Measurements from ENCODE around the gene YJEFN3. TPM values are rescaled to one million over a fixed set of nuclear protein-coding genes. Genes with fewer than 3 reads are reported as not detected.

YJEFN3 gene
- total RNA-seq, 4 donors from 2014 or later: 0.45 to 1.4 (median 0.96) TPM

DNA sequence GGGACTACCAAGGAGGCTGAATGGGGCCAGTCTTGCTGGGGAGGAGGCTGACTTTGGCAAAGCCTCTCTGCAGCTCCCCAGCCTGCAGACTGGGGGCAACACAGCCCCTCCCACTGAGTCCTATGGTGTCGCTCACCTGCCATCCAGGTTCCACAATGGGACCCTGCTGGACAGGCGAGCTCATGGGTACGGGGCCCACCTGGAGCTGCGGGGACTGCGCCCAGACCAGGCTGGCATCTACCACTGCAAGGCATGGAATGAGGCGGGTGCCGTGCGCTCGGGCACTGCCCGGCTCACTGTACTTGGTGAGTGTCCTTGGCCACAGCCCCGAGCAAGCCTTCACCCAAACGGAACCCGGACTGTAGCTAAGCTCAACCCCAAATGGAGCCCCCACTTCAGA, 14.4 kb downstream of the YJEFN3 start:
- no CpG with 5 or more reads among the region's 13 CpGs for WGBS, 2 donors (ENCODE audit: low coverage in 1 of 2)
- Histone ChIP-seq H3K4me1 (peaks cover 0 to 34% (median 20%) of the 10 kb centered on the region in 3 donors), H3K36me3 (no peaks in the 10 kb centered on the region), H3K9me3 (peaks cover 0 to 6% (median 0%) of the 10 kb centered on the region in 3 donors), H3K27me3 (peaks cover 100% of the 10 kb centered on the region), H3K4me3 (no peak overlapping the region), H3K27ac (no peak overlapping the region)
- ATAC-seq: no peak
- TF ChIP-seq EP300 (IDR thresholded peaks at IDR 0.05): no peak
- TF ChIP-seq POLR2AphosphoS5 (IDR thresholded peaks at IDR 0.05): no peak
- TF ChIP-seq, protein P1, sequence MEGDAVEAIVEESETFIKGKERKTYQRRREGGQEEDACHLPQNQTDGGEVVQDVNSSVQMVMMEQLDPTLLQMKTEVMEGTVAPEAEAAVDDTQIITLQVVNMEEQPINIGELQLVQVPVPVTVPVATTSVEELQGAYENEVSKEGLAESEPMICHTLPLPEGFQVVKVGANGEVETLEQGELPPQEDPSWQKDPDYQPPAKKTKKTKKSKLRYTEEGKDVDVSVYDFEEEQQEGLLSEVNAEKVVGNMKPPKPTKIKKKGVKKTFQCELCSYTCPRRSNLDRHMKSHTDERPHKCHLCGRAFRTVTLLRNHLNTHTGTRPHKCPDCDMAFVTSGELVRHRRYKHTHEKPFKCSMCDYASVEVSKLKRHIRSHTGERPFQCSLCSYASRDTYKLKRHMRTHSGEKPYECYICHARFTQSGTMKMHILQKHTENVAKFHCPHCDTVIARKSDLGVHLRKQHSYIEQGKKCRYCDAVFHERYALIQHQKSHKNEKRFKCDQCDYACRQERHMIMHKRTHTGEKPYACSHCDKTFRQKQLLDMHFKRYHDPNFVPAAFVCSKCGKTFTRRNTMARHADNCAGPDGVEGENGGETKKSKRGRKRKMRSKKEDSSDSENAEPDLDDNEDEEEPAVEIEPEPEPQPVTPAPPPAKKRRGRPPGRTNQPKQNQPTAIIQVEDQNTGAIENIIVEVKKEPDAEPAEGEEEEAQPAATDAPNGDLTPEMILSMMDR (IDR thresholded peaks at IDR 0.05): no peak
- TF ChIP-seq POLR2A (IDR thresholded peaks at IDR 0.05): no peak

DNA sequence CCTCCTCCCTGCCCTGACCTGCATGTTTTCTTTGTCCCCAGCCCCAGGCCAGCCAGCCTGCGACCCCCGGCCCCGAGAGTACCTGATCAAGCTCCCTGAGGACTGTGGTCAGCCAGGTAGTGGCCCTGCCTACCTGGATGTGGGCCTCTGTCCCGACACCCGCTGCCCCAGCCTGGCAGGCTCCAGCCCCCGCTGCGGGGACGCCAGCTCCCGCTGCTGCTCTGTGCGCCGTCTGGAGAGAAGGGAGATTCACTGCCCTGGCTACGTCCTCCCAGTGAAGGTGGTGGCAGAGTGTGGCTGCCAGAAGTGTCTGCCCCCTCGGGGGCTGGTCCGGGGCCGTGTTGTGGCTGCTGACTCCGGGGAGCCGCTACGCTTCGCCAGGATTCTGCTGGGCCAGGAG, 14.9 kb downstream of the YJEFN3 start:
- H3K36me3 ChIP-seq: no peaks in the 10 kb centered on the region
- peaks cover 0 to 29% (median 14%) of the 10 kb centered on the region in 3 donors for H3K4me1 ChIP-seq
- peaks cover 100% of the 10 kb centered on the region for H3K27me3 ChIP-seq
- no peak overlapping the region for H3K4me3 ChIP-seq
- no peak overlapping the region for H3K27ac ChIP-seq
- H3K9me3 ChIP-seq: peaks cover 0 to 6% (median 0%) of the 10 kb centered on the region in 3 donors
- no peak for ATAC-seq
- WGBS, 2 donors (ENCODE audit: low coverage in 1 of 2): 100% methylated on average over 8 of the region's 19 CpGs; no CpG with 5 or more reads in 1 of the 2 donors
- TF ChIP-seq POLR2AphosphoS5 (IDR thresholded peaks at IDR 0.05) (no peak), EP300 (IDR thresholded peaks at IDR 0.05) (no peak), POLR2A (IDR thresholded peaks at IDR 0.05) (no peak)
- TF ChIP-seq, protein P1 (IDR thresholded peaks at IDR 0.05): no peak

DNA sequence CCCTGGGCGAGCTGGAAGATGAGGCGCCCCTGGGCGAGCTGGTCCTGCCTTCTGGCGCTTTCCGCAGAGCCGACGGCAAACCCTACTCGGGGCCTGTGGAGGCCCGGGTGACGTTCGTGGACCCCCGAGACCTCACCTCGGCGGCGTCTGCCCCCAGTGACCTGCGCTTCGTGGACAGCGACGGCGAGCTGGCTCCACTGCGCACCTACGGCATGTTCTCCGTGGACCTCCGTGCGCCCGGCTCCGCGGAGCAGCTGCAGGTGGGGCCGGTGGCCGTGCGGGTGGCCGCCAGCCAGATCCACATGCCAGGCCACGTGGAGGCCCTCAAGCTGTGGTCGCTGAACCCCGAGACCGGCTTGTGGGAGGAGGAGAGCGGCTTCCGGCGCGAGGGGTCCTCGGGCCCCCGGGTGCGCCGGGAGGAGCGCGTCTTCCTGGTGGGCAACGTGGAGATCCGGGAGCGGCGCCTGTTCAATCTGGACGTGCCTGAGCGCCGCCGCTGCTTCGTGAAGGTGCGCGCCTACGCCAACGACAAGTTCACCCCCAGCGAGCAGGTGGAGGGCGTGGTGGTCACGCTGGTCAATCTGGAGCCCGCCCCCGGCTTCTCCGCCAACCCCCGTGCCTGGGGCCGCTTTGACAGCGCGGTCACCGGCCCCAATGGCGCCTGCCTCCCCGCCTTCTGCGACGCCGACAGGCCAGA, 15.7 kb downstream of the YJEFN3 start:
- no peak for ATAC-seq
- 87% methylated on average over 3 of the region's 75 CpGs; no CpG with 5 or more reads in 1 of the 2 donors for WGBS, 2 donors (ENCODE audit: low coverage in 1 of 2)
- Histone ChIP-seq H3K9me3 (peaks cover 0 to 6% (median 0%) of the 10 kb centered on the region in 3 donors), H3K4me1 (peaks cover 0 to 25% (median 13%) of the 10 kb centered on the region in 3 donors), H3K27ac (no peak overlapping the region), H3K4me3 (no peak overlapping the region), H3K27me3 (peaks cover 100% of the 10 kb centered on the region), H3K36me3 (no peaks in the 10 kb centered on the region)
- TF ChIP-seq EP300 (IDR thresholded peaks at IDR 0.05): no peak
- TF ChIP-seq POLR2A (IDR thresholded peaks at IDR 0.05): no peak
- no peak for TF ChIP-seq POLR2AphosphoS5 (IDR thresholded peaks at IDR 0.05)
- TF ChIP-seq, protein P1 (IDR thresholded peaks at IDR 0.05): no peak

DNA sequence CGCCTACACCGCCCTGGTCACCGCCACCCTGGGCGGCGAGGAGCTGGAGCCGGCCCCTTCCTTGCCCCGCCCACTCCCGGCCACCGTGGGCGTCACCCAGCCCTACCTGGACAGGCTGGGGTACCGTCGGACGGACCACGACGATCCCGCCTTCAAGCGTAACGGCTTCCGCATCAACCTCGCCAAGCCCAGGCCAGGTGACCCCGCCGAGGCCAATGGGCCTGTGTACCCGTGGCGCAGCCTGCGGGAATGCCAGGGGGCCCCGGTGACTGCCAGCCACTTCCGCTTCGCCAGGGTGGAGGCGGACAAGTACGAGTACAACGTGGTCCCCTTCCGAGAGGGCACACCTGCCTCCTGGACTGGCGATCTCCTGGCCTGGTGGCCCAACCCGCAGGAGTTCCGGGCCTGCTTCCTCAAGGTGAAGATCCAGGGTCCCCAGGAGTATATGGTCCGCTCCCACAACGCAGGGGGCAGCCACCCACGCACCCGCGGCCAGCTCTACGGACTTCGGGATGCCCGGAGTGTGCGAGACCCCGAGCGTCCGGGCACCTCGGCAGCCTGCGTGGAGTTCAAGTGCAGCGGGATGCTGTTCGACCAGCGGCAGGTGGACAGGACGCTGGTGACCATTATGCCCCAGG, 16.4 kb downstream of the YJEFN3 start:
- Histone ChIP-seq H3K27me3 (peaks cover 100% of the 10 kb centered on the region), H3K36me3 (no peaks in the 10 kb centered on the region), H3K4me3 (no peak overlapping the region), H3K9me3 (peaks cover 0 to 5% (median 0%) of the 10 kb centered on the region in 3 donors), H3K4me1 (peaks cover 0 to 19% (median 12%) of the 10 kb centered on the region in 3 donors), H3K27ac (no peak overlapping the region)
- no peak for ATAC-seq
- WGBS, 2 donors (ENCODE audit: low coverage in 1 of 2): no CpG with 5 or more reads among the region's 53 CpGs
- TF ChIP-seq POLR2A (IDR thresholded peaks at IDR 0.05) (no peak), EP300 (IDR thresholded peaks at IDR 0.05) (no peak), POLR2AphosphoS5 (IDR thresholded peaks at IDR 0.05) (no peak)
- TF ChIP-seq, protein P1 (IDR thresholded peaks at IDR 0.05): no peak

Measured in gastroesophageal sphincter (tissue), 4 donors.